ENCODE results near the gene PHB1.
"Not testable (repeated sequence)": the region's sequence is repeated elsewhere in the genome, so short reads cannot be mapped to it uniquely, and the experiment has no call there.

PHB1 gene

DNA sequence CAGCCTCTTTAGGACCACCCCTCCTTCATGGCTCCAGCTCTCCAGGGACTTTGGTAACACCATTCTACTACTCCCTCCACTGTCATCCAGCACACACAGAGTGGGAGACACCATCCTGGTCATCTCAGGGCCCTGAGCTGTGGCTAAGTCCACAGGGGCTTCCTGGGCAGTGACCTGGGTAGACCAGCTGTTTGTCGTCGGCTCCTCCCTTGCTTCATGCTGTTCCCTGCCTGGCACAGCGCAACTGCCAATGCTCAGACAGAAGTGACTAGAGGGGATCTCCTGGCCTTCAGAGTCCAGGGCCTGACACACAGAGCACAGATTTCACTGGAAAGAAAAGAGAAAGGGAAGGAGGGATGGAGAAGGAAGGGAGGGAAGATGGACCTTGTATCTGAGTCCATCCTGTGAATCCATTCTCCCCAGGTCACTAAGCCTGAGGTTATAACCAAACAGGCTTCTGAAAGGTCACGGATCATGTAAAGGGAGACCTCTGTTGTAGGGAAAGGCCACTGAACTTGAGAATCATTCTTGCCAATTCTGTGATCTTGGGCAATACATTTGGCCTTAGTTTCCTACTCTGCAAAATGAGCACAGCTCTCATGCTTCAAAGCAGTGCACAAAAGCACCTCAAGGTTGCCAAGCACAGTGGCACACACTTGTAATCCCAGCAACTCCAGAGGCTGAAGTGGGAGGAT, 18.5 kb upstream of the PHB1 start:
- Histone ChIP-seq H3F3A (ENCODE audit: insufficient read depth, low read length) (no peaks in the 10 kb centered on the region), H3K27me3 (ENCODE audit: insufficient read depth, low read length) (0 out of 2 replicates have a peak, but pooled peaks cover 6% of the 10 kb centered on the region), H3K27ac (ENCODE audit: low read depth, low read length, poor library complexity, severe bottlenecking) (no peak overlapping the region), H3K9me2 (ENCODE audit: low read depth, low read length) (no peaks in the 10 kb centered on the region), H3K9ac (ENCODE audit: low read length) (no peak overlapping the region), H4K20me1 (ENCODE audit: insufficient read depth, low read length) (no peaks in the 10 kb centered on the region), H2AFZ (ENCODE audit: low read length) (no peak overlapping the region), H3K4me2 (ENCODE audit: low read length) (no peak overlapping the region), H3K4me3 (ENCODE audit: low read depth, low read length, poor library complexity, severe bottlenecking) (no peak overlapping the region), H3K9me3 (ENCODE audit: low read length) (no peaks in the 10 kb centered on the region), H3K79me2 (ENCODE audit: insufficient read depth, low read length) (no peaks in the 10 kb centered on the region), H3K4me1 (ENCODE audit: insufficient read depth, low read length, severe bottlenecking) (no peaks in the 10 kb centered on the region), H3K36me3 (ENCODE audit: insufficient read depth, low read length) (no peaks in the 10 kb centered on the region)
- TF ChIP-seq CTCF (IDR thresholded peaks at IDR 0.05; ENCODE audit: low read length) (no peak), EZH2 (IDR thresholded peaks at IDR 0.05; ENCODE audit: borderline replicate concordance, low read length) (no peak)

GRCh38 chr17:49431743-49432142, 17.1 kb upstream of the PHB1 start:
- H3K4me1 ChIP-seq (ENCODE audit: insufficient read depth, low read length, severe bottlenecking), result no peaks in the 10 kb centered on the region
- no peak overlapping the region for H3K27ac ChIP-seq (ENCODE audit: low read depth, low read length, poor library complexity, severe bottlenecking)
- H3K79me2 ChIP-seq (ENCODE audit: insufficient read depth, low read length), result no peaks in the 10 kb centered on the region
- no peak overlapping the region for H2AFZ ChIP-seq (ENCODE audit: low read length)
- no peak overlapping the region for H3K4me3 ChIP-seq (ENCODE audit: low read depth, low read length, poor library complexity, severe bottlenecking)
- no peaks in the 10 kb centered on the region for H3F3A ChIP-seq (ENCODE audit: insufficient read depth, low read length)
- no peaks in the 10 kb centered on the region for H3K9me3 ChIP-seq (ENCODE audit: low read length)
- H3K36me3 ChIP-seq (ENCODE audit: insufficient read depth, low read length), result no peaks in the 10 kb centered on the region
- H3K27me3 ChIP-seq (ENCODE audit: insufficient read depth, low read length), result 0 out of 2 replicates have a peak, but pooled peaks cover 5% of the 10 kb centered on the region
- no peak for TF ChIP-seq EZH2 (IDR thresholded peaks at IDR 0.05; ENCODE audit: borderline replicate concordance, low read length)
- no peak for TF ChIP-seq CTCF (IDR thresholded peaks at IDR 0.05; ENCODE audit: low read length)
- no peak overlapping the region for H3K4me2 ChIP-seq (ENCODE audit: low read length)
- H3K9ac ChIP-seq (ENCODE audit: low read length), result no peak overlapping the region
- H3K9me2 ChIP-seq (ENCODE audit: low read depth, low read length), result no peaks in the 10 kb centered on the region
- no peaks in the 10 kb centered on the region for H4K20me1 ChIP-seq (ENCODE audit: insufficient read depth, low read length)

DNA sequence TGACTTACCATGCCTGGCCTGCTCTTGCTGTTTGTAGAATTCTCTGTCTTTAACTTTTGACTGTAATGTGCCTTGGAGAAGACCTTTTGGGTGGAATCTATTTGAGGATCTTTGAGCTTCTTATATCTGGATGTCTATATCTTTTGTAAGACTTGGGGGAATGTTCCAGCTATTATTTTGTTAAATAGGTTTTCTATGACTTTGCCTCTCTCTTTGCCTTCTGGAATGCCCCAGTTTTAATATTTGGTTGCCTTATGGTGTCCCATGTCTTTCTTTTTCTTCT, 10.3 kb upstream of the PHB1 start:
- no peak overlapping the region for H3K4me2 ChIP-seq (ENCODE audit: low read length)
- H3F3A ChIP-seq (ENCODE audit: insufficient read depth, low read length), result no peaks in the 10 kb centered on the region
- no peak overlapping the region for H2AFZ ChIP-seq (ENCODE audit: low read length)
- H3K36me3 ChIP-seq (ENCODE audit: insufficient read depth, low read length), result no peaks in the 10 kb centered on the region
- H3K9ac ChIP-seq (ENCODE audit: low read length), result no peak overlapping the region
- no peaks in the 10 kb centered on the region for H3K79me2 ChIP-seq (ENCODE audit: insufficient read depth, low read length)
- H3K27me3 ChIP-seq (ENCODE audit: insufficient read depth, low read length), result no peaks in the 10 kb centered on the region
- no peaks in the 10 kb centered on the region for H4K20me1 ChIP-seq (ENCODE audit: insufficient read depth, low read length)
- H3K4me1 ChIP-seq (ENCODE audit: insufficient read depth, low read length, severe bottlenecking), result no peaks in the 10 kb centered on the region
- no peak overlapping the region for H3K4me3 ChIP-seq (ENCODE audit: low read depth, low read length, poor library complexity, severe bottlenecking)
- H3K9me3 ChIP-seq (ENCODE audit: low read length), result peaks cover 6% of the 10 kb centered on the region; the same call in 1 of the 2 replicates
- no peaks in the 10 kb centered on the region for H3K9me2 ChIP-seq (ENCODE audit: low read depth, low read length)
- no peak overlapping the region for H3K27ac ChIP-seq (ENCODE audit: low read depth, low read length, poor library complexity, severe bottlenecking)
- no peak for TF ChIP-seq EZH2 (IDR thresholded peaks at IDR 0.05; ENCODE audit: borderline replicate concordance, low read length)
- TF ChIP-seq CTCF (IDR thresholded peaks at IDR 0.05; ENCODE audit: low read length), result no peak

DNA sequence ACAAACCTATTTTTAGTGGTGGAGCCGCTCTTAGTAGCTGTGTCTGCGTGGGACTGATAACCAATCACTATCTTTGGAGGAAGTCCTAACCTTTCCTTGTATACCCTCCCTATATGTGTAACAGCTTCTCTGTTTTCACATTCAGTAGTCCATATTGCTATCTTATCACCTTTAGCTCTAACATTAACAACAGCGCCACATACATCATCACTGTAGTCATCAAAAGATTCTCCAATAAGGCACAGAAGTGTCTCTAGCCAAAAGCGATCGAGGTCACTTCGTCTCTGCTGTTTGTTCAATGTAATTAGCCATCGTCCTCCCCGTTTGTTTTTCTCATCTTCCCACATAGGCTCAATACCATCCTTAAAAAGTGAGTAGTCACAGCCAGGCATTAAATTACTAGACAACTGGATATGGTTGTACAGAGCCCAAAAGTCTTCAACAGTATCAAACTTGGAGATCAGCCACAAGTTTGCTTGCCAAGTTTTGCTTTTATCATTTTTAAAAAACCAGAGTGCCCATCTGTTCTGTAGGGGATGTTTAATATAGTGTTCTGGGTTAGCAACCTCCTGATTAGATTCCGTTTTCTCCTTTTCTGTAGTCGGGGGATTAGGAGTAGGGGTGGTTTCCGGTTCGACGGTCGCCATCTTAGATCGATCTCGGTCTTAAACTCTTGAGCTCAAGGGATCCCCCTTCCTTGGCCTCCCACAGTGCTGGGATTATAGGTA, 9.8 kb upstream of the PHB1 start:
- H3K27ac ChIP-seq (ENCODE audit: low read depth, low read length, poor library complexity, severe bottlenecking); H3F3A ChIP-seq (ENCODE audit: insufficient read depth, low read length); H3K9ac ChIP-seq (ENCODE audit: low read length); H3K9me2 ChIP-seq (ENCODE audit: low read depth, low read length); H3K79me2 ChIP-seq (ENCODE audit: insufficient read depth, low read length); H3K36me3 ChIP-seq (ENCODE audit: insufficient read depth, low read length); H3K4me1 ChIP-seq (ENCODE audit: insufficient read depth, low read length, severe bottlenecking); H3K9me3 ChIP-seq (ENCODE audit: low read length); H2AFZ ChIP-seq (ENCODE audit: low read length); H3K4me3 ChIP-seq (ENCODE audit: low read depth, low read length, poor library complexity, severe bottlenecking); H4K20me1 ChIP-seq (ENCODE audit: insufficient read depth, low read length); H3K4me2 ChIP-seq (ENCODE audit: low read length); H3K27me3 ChIP-seq (ENCODE audit: insufficient read depth, low read length): not testable (repeated sequence)
